Effector memory CD8-positive, alpha-beta T cell (primary cell): ENCODE data around the gene TNNT3.

Source experiments
- ATAC-seq: fragments of 150-1000 bp; cut with Tn5 transposase; replicated peaks from 2 replicates; pipeline ENCODE4 v1.10.0; 2021; ENCODE audit warnings: mild to moderate bottlenecking, moderate library complexity
- DNase-seq, 3 experiments: peaks; one replicate each; pipeline ENCODE4 v3.0.0; 2021
- H3K27ac Mint-ChIP-seq, 2 donors: one replicate each; pipeline ENCODE4 v1.8.0; 2022; ENCODE audit warnings: mild to moderate bottlenecking in 2 of 2, mixed read lengths in 2 of 2, moderate library complexity in 2 of 2
- H3K27me3 Mint-ChIP-seq, 2 donors: one replicate each; pipeline ENCODE4 v1.8.0; 2022; ENCODE audit warnings: mixed read lengths in 2 of 2
- H3K36me3 Mint-ChIP-seq: one replicate; pipeline ENCODE4 v1.8.0; 2022; ENCODE audit warnings: mild to moderate bottlenecking, moderate library complexity, mixed read lengths; ENCODE audit not compliant: insufficient read depth
- H3K4me1 Mint-ChIP-seq, 2 donors: one replicate each; pipeline ENCODE4 v1.8.0; 2022; ENCODE audit warnings: low read depth in 2 of 2, mixed read lengths in 2 of 2
- H3K4me3 Mint-ChIP-seq, 2 donors: one replicate each; pipeline ENCODE4 v1.8.0; 2022; ENCODE audit warnings: mild to moderate bottlenecking in 2 of 2, mixed read lengths in 2 of 2, moderate library complexity in 2 of 2
- H3K9me3 Mint-ChIP-seq, 2 donors: one replicate each; pipeline ENCODE4 v1.8.0; 2022; ENCODE audit warnings: mixed read lengths in 2 of 2

TNNT3 gene

GRCh38 chr11:1916986-1917522 is 2.4 kb upstream of the TNNT3 start:
- peaks cover 11% of the 10 kb centered on the region for H3K36me3 Mint-ChIP-seq
- no peaks in the 10 kb centered on the region for H3K9me3 Mint-ChIP-seq
- no peak for DNase-seq
- no peak for ATAC-seq
- H3K27me3 Mint-ChIP-seq = peaks cover 16 to 22% of the 10 kb centered on the region in 2 donors
- H3K4me1 Mint-ChIP-seq = peaks cover 14 to 20% of the 10 kb centered on the region in 2 donors
- no peak overlapping the region for H3K4me3 Mint-ChIP-seq
- peak overlapping the region in 1 of 2 donors; percentile 11 for H3K27ac Mint-ChIP-seq

- Mint-ChIP-seq H3K36me3 (peaks cover 11% of the 10 kb centered on the region), H3K9me3 (no peaks in the 10 kb centered on the region), H3K27me3 (peaks cover 19 to 22% of the 10 kb centered on the region in 2 donors), H3K4me3 (no peak overlapping the region), H3K4me1 (peaks cover 19 to 20% of the 10 kb centered on the region in 2 donors), H3K27ac (no peak overlapping the region)
- no peak for DNase-seq
- ATAC-seq = peak; percentile 38
Observed at GRCh38 chr11:1917523-1918435, 1.7 kb upstream of the TNNT3 start.

GRCh38 chr11:1918436-1919315 is 827 bp upstream of the TNNT3 start:
- Mint-ChIP-seq H3K4me1 (peaks cover 20 to 22% of the 10 kb centered on the region in 2 donors), H3K36me3 (peaks cover 11% of the 10 kb centered on the region), H3K4me3 (no peak overlapping the region)

DNA sequence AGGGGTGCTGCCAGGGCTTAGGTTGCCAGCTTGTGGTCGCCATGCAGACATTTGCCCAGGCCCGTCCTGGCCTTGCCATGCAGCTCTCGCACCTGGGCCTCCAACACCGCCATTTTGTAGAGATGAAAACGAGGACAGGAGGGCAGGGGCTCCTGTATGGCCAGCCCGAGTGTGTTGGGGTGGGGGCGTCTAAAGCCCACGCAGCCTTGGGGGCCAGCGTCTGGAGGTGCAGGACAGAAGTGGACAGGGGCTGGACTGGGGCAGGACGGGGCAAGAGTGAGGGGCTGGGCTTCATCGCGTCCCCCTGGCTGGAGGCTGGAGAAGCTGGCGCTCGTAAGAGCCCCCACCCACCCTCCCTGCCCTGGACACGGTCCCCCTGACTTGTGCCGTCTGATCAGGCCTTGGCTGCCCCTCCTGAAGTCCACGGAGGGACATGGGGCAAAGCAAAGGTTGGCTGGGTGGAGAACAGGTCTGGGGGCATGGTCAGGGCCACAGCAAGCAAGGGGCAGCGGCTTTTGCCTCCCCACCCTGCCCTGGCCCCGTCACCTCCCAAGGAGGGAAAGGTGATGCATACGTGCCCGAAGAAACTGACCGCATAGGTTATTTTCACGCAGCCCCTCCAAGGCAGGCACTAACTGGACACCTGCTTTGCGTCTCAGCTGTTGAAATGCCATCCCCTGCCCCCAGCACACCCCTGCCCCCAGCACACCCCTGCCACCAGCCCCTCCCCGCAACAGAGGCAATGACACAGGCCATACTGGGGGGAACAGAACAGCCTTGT is 815 bp downstream of the TNNT3 start:
- Mint-ChIP-seq H3K9me3 (no peaks in the 10 kb centered on the region), H3K27ac (peak overlapping the region in 1 of 2 donors; percentile 47), H3K4me1 (peaks cover 13 to 16% of the 10 kb centered on the region in 2 donors), H3K27me3 (peaks cover 2 to 14% of the 10 kb centered on the region in 2 donors), H3K4me3 (no peak overlapping the region), H3K36me3 (peaks cover 6% of the 10 kb centered on the region)
- DNase-seq (no peak), ATAC-seq (no peak)

More at GRCh38 chr11:1918436-1919315, 827 bp upstream of the TNNT3 start:
- no peak for DNase-seq
- H3K9me3 Mint-ChIP-seq = no peaks in the 10 kb centered on the region
- peaks cover 18 to 24% of the 10 kb centered on the region in 2 donors for H3K27me3 Mint-ChIP-seq
- ATAC-seq = no peak
- H3K27ac Mint-ChIP-seq = no peak overlapping the region

DNA sequence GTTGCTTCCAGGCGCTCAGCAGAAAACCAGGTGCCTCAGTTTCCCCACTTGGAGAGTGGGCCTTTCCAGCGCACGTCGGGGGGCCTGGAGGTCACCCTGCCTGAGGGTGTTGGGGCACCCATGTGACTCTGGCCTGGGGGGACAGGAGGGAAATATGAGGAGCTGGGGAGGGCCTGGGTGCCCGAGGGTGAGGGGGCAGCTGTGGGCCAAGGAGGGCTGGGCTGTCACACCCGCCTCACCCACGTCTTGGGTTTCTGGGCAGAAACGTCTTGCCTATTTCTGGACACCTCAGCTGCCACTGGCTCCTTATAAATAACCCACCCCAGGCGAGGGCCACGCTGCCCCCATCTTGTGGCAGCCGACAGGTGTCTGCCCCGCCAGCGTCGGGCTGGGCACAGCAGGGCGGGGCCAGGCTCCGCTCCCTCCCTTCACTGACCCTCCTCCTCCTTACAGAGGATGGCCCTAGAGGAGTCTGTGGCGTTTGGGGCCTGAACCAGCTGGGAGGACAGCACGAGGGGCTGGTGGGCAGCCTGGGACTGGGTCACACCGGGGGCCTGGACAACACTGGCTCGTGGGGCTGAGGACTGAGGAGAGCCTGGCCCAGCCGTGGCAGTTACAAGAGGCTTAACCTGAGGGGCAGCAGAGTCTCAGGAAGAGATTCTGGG is 1.5 kb downstream of the TNNT3 start:
- no peak overlapping the region for H3K27ac Mint-ChIP-seq
- peaks cover 10 to 11% of the 10 kb centered on the region in 2 donors for H3K4me1 Mint-ChIP-seq
- H3K27me3 Mint-ChIP-seq = peaks cover 0 to 13% of the 10 kb centered on the region in 2 donors
- peaks cover 6% of the 10 kb centered on the region for H3K36me3 Mint-ChIP-seq
- no peak overlapping the region for H3K4me3 Mint-ChIP-seq
- ATAC-seq (no peak), DNase-seq (no peak)
- H3K9me3 Mint-ChIP-seq = no peaks in the 10 kb centered on the region

DNA sequence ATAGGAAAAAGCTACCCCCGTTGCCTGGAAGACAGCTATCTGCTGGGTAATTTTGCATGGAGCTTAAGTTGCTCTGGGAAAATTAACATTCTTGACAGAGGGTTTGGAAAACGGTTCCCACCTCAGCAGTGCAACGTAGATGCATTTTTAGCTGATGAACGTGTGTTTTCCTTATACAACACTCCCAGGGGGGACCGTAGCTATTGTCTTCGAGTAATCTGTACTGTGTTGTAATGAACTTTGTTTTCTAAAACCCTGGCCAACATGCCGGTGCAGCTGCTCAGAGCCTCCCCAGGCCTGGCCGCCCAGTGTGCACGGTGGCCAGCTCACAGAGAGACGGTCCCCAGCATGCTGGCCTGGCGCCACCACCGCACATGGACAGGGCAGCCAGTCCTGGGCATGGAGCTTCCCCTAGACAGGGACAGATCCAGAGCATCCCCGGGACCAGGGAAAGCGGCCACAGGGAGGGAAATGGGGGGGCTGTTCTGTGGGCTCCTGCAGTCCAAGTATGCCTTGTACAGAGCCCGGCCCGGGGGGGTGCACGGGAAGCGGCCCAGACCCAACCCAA is 2.2 kb downstream of the TNNT3 start:
- Mint-ChIP-seq H3K9me3 (no peaks in the 10 kb centered on the region), H3K4me3 (no peak overlapping the region), H3K36me3 (peaks cover 6% of the 10 kb centered on the region), H3K27me3 (peaks cover 5 to 13% of the 10 kb centered on the region in 2 donors), H3K27ac (no peak overlapping the region), H3K4me1 (peaks cover 10 to 11% of the 10 kb centered on the region in 2 donors)
- no peak for ATAC-seq
- no peak for DNase-seq

DNA sequence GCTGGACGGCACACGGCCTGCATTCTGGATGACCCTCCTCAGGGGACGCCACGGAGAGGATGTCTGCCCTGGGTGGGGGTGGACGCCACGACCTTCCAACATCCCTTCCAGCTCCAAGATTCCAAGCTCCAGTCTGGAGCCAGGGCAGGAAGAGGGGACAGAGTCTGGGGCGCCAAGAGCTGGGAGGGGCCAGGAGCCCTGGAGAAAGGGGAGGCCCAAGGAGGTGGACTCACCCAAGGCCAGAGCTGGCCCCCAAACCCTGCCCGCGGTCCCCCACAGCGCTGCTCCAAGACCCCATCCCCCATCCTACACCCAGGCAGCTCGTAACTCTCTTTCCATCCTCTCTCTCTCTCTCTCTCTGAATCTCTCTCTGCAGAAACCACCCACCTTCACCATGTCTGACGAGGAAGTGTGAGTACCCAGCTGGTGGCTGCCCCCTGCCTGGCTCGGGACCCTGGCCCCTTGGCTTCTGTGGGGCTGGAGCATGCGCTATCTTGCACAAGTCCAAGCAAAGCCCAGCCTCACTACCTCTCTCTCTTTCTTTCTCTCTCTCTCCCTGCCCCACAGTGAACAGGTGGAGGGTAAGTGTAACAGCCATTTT is 3.1 kb downstream of the TNNT3 start:
- H3K36me3 Mint-ChIP-seq = no peaks in the 10 kb centered on the region
- DNase-seq = no peak
- peak overlapping the region in 1 of 2 donors; percentile 23 for H3K27ac Mint-ChIP-seq
- peak overlapping the region in 1 of 2 donors; percentile 13 for H3K4me3 Mint-ChIP-seq
- H3K27me3 Mint-ChIP-seq = peaks cover 9 to 13% of the 10 kb centered on the region in 2 donors
- ATAC-seq = no peak
- peaks cover 10 to 11% of the 10 kb centered on the region in 2 donors for H3K4me1 Mint-ChIP-seq
- H3K9me3 Mint-ChIP-seq = no peaks in the 10 kb centered on the region

GRCh38 chr11:1923201-1923956 is 3.9 kb downstream of the TNNT3 start:
- H3K4me3 Mint-ChIP-seq = no peak overlapping the region
- no peaks in the 10 kb centered on the region for H3K9me3 Mint-ChIP-seq
- ATAC-seq (no peak), DNase-seq (no peak)
- H3K27ac Mint-ChIP-seq = no peak overlapping the region
- peaks cover 9 to 13% of the 10 kb centered on the region in 2 donors for H3K27me3 Mint-ChIP-seq
- H3K36me3 Mint-ChIP-seq = no peaks in the 10 kb centered on the region
- peaks cover 6 to 11% of the 10 kb centered on the region in 2 donors for H3K4me1 Mint-ChIP-seq

DNA sequence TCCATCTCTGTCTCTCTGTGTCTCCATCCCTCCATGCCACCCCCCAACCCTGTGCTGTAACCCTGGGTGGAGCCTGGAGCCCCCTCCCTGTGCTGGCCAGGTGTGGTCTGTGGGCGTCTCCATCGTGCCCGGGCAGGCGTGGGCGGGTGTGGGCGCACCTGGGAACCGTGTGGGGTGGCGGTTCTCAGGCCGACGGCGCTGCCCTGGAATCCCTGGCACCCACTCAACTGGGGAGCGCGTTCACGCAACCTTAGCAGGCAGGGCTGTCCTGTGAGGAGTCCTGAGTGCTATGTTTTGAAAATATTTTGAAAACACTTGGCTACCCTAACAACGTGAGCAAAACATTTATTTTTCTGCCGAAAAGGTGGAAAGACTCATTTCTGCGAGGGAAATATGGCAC is 4.7 kb downstream of the TNNT3 start:
- H3K36me3 Mint-ChIP-seq = no peaks in the 10 kb centered on the region
- peaks cover 9 to 13% of the 10 kb centered on the region in 2 donors for H3K27me3 Mint-ChIP-seq
- DNase-seq = no peak
- no peak for ATAC-seq
- no peak overlapping the region for H3K4me3 Mint-ChIP-seq
- no peak overlapping the region for H3K27ac Mint-ChIP-seq
- H3K9me3 Mint-ChIP-seq = no peaks in the 10 kb centered on the region
- H3K4me1 Mint-ChIP-seq = peaks cover 3 to 11% of the 10 kb centered on the region in 2 donors

DNA sequence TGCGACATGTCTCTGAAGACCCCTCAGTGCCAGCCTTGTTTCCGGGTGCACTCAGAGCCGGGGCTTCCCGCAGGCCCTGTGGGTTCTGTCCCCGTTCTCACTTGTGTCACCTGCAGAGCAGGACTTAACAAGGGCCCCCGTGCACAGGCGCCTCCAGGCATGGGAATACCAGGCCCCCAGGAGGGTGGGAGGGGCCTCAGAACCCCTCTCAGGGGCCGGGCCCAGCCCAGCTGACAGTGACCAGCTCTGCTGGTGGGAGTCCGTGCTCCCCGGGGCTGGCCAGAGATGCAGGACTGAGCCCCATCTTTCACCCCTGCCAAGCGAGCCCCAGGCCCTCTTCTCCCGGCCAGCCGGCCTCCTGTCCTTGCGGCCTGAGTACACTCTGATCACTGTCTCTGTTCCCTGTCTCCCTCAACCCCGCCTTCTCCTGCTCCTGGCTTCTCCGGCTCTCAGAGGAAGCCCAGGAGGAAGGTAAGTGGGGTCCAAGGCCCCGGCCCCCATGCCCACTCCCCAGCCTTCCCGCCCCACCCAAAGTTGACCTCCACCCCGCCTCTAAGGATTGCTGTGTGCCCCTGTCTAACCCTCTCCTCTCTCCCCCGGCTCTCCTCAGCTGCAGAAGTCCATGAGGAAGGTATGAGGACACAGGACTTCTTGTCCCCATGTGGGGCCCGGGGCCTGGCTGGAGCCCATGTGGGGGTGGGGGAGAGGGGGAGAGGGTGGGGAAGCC is 5.3 kb downstream of the TNNT3 start:
- H3K27ac Mint-ChIP-seq = no peak overlapping the region
- H3K9me3 Mint-ChIP-seq = no peaks in the 10 kb centered on the region
- H3K4me1 Mint-ChIP-seq = peaks cover 3 to 7% of the 10 kb centered on the region in 2 donors
- ATAC-seq (no peak), DNase-seq (no peak)
- H3K27me3 Mint-ChIP-seq = peaks cover 13 to 14% of the 10 kb centered on the region in 2 donors
- H3K36me3 Mint-ChIP-seq = no peaks in the 10 kb centered on the region
- H3K4me3 Mint-ChIP-seq = no peak overlapping the region
